GM12878 (cell line): ENCODE data around the gene SDHC. TPM values are rescaled to one million over a fixed set of nuclear protein-coding genes. Genes with fewer than 3 reads are reported as not detected.

ENCODE experiments used
- ATAC-seq: fragments of 200-7000 bp; cut with Tn5 transposase; 3 replicates; pipeline ENCODE4 v1.9.1; 2020; ENCODE audit warnings: mild to moderate bottlenecking, moderate library complexity
- BruUV-seq: library from RNA; stranded (reverse); fragments of 400-500 nt; replicated peaks from 2 replicates; lab custom pipeline; 2021; lab: Mats Ljungman, UMichigan
- CTCF ChIA-PET: fragments of 300-600 bp; sonication (Branson Sonifier 250); formaldehyde crosslinking; extraction: SDS; loops from one replicate; lab custom pipeline; 2021; ENCODE audit warnings: inconsistent platforms; lab: Yijun Ruan, JAX
- POLR2A ChIA-PET: fragments of 350-600 bp; formaldehyde crosslinking; extraction: SDS; loops from one replicate; lab custom pipeline; 2021; ENCODE audit warnings: inconsistent platforms; lab: Charles Lee
- RAD21 ChIA-PET: fragments of 300-600 bp; sonication (Branson Sonifier 250); formaldehyde crosslinking; loops from one replicate; lab custom pipeline; 2023; ENCODE audit warnings: antibody characterized with exemption; ENCODE audit not compliant: unreplicated experiment; lab: Charles Lee
- SMC1A ChIA-PET: fragments of 300-600 bp; sonication (Branson Sonifier 250); formaldehyde crosslinking; loops from one replicate; lab custom pipeline; 2023; ENCODE audit not compliant: unreplicated experiment, uncharacterized antibody; lab: Charles Lee
- DNase-seq: peaks from one replicate; pipeline ENCODE4 v3.0.0-alpha.2; 2011; ENCODE audit warnings: low read depth, low spot score
- FAIRE-seq: peaks from 3 replicates; lab custom pipeline; 2011; peaks lifted over from hg19 to GRCh38; lab: Jason Lieb, UNC
- H2AFZ ChIP-seq: 2 replicates; pipeline ENCODE4 v1.6.0; 2011; ENCODE audit warnings: low read depth, low read length, control low read depth; ENCODE audit not compliant: control insufficient read depth
- H3K27ac ChIP-seq: 2 replicates; pipeline ENCODE4 v1.5.1; 2011; ENCODE audit warnings: control low read depth; ENCODE audit not compliant: control insufficient read depth, insufficient read depth
- H3K27me3 ChIP-seq, 2 experiments: replicated peaks in 1 of 2; 2 replicates each; pipeline versions ENCODE4 v1.6.0 to v1.6.1; 2011; ENCODE audit warnings: low read length in 1 of 2; ENCODE audit not compliant: control insufficient read depth in 2 of 2, insufficient read depth in 2 of 2
- H3K36me3 ChIP-seq, 2 experiments: 2 replicates each; pipeline ENCODE4 v1.5.1; 2011; ENCODE audit warnings: low read length in 1 of 2; ENCODE audit not compliant: control insufficient read depth in 2 of 2, insufficient read depth in 2 of 2
- H3K4me1 ChIP-seq: 2 replicates; pipeline ENCODE4 v1.6.1; 2011; ENCODE audit warnings: mild to moderate bottlenecking, low read length, moderate library complexity, mixed read lengths; ENCODE audit not compliant: control insufficient read depth, insufficient read depth
- H3K4me2 ChIP-seq: 2 replicates; pipeline ENCODE4 v1.6.0; 2011; ENCODE audit warnings: control low read depth; ENCODE audit not compliant: control insufficient read depth, insufficient read depth
- H3K4me3 ChIP-seq: fragments of 200-600 bp; sonication (generic); 2 replicates; pipeline ENCODE4 v1.5.1; 2016
- H3K79me2 ChIP-seq: 2 replicates; pipeline ENCODE4 v1.6.0; 2011; ENCODE audit warnings: low read length; ENCODE audit not compliant: control insufficient read depth, insufficient read depth
- H3K9ac ChIP-seq: 2 replicates; pipeline ENCODE4 v1.8.0; 2011; ENCODE audit warnings: low read length, control low read depth, mixed read lengths; ENCODE audit not compliant: control insufficient read depth, insufficient read depth
- H3K9me3 ChIP-seq: replicated peaks from 3 replicates; pipeline ENCODE4 v1.5.1; 2011; ENCODE audit warnings: mild to moderate bottlenecking, low read length; ENCODE audit not compliant: control insufficient read depth, insufficient read depth
- H4K20me1 ChIP-seq: 2 replicates; pipeline ENCODE4 v1.6.0; 2011; ENCODE audit not compliant: control insufficient read depth, insufficient read depth
- BRCA1 ChIP-seq: IDR thresholded peaks from 2 replicates; pipeline ENCODE4 v1.6.1; 2011; ENCODE audit warnings: low read depth, low read length, improper control_type of control experiment
- CBX5 ChIP-seq: sonication (generic); IDR thresholded peaks from 2 replicates; pipeline ENCODE4 v1.6.1; 2016; ENCODE audit warnings: low read depth, moderate library complexity, mild to moderate bottlenecking, inconsistent platforms
- CTCF ChIP-seq, 3 experiments: IDR thresholded peaks in 2 of 3; conservative IDR thresholded peaks in 1 of 3; 2 replicates each; pipeline ENCODE4 v1.5.1; 2011; ENCODE audit warnings: low read depth in 3 of 3, low read length in 3 of 3, mild to moderate bottlenecking in 3 of 3, control low read depth in 2 of 3, moderate library complexity in 2 of 3, inconsistent platforms in 1 of 3, mixed read lengths in 1 of 3; ENCODE audit not compliant: control insufficient read depth in 2 of 3, insufficient read depth in 1 of 3; ENCODE audit errors: extremely low read depth in 1 of 3
- ESRRA ChIP-seq: IDR thresholded peaks from 2 replicates; pipeline ENCODE4 v1.6.1; 2012; ENCODE audit warnings: mild to moderate bottlenecking, low read length, improper control_type of control experiment
- IRF5 ChIP-seq: fragments of 450-650 bp; IDR thresholded peaks from 2 replicates; pipeline ENCODE4 v1.6.1; 2017; ENCODE audit warnings: borderline replicate concordance
- JUND ChIP-seq: IDR thresholded peaks from 2 replicates; pipeline ENCODE4 v1.6.1; 2012; ENCODE audit warnings: low read depth, mild to moderate bottlenecking, low read length, improper control_type of control experiment, moderate library complexity
- NR2C1 ChIP-seq: fragments of 450-650 bp; IDR thresholded peaks from 2 replicates; pipeline ENCODE4 v1.6.1; 2017; ENCODE audit warnings: antibody characterized with exemption, mild to moderate bottlenecking, moderate library complexity
- NR2C2 ChIP-seq: IDR thresholded peaks from 2 replicates; pipeline ENCODE4 v1.6.1; 2011; ENCODE audit warnings: borderline replicate concordance, low read depth; ENCODE audit not compliant: control insufficient read depth, insufficient read length
- NR2F1 ChIP-seq: fragments of 450-650 bp; conservative IDR thresholded peaks from 2 replicates; pipeline ENCODE4 v1.6.1; 2017; ENCODE audit warnings: mild to moderate bottlenecking
- PML ChIP-seq: IDR thresholded peaks from 2 replicates; pipeline ENCODE4 v1.6.1; 2012; ENCODE audit warnings: low read length, inconsistent platforms
- POLR2A ChIP-seq: IDR thresholded peaks from 2 replicates; pipeline ENCODE4 v1.6.1; 2011; ENCODE audit warnings: low read depth, mild to moderate bottlenecking, low read length
- RAD21 ChIP-seq: IDR thresholded peaks from 2 replicates; pipeline ENCODE4 v1.6.1; 2011; ENCODE audit warnings: mild to moderate bottlenecking, low read depth, low read length, moderate library complexity; ENCODE audit not compliant: insufficient read depth
- SPI1 ChIP-seq: IDR thresholded peaks from 2 replicates; pipeline ENCODE4 v1.6.1; 2011; ENCODE audit warnings: low read depth, mild to moderate bottlenecking, low read length, moderate library complexity, borderline replicate concordance; ENCODE audit not compliant: insufficient read depth
- TAF1 ChIP-seq: IDR thresholded peaks from 2 replicates; pipeline ENCODE4 v1.6.1; 2011; ENCODE audit warnings: mild to moderate bottlenecking, low read depth, low read length, borderline replicate concordance
- YY1 ChIP-seq: IDR thresholded peaks from 2 replicates; pipeline ENCODE4 v1.6.1; 2011; ENCODE audit warnings: low read depth, mild to moderate bottlenecking, low read length
- WGBS: methylation state at CpG from one replicate; pipeline ENCODE4 v1.1.6; 2016; ENCODE audit warnings: low lambda C conversion rate; ENCODE audit not compliant: insufficient replicate concordance, insufficient coverage; ENCODE audit errors: missing lambda C conversion rate; 5-methylcytosine and 5-hydroxymethylcytosine counted together
- in situ Hi-C: fragments of 300-500 bp; cut with MboI; formaldehyde crosslinking; loops from 9 replicates; pipeline ENCODE4 v1.14.3; 2018; ENCODE audit warnings: mixed read lengths
- intact Hi-C: fragments of 100-400 bp; cut with micrococcal nuclease; formaldehyde crosslinking; loops from one replicate; pipeline ENCODE4 v1.14.2; 2022; ENCODE audit not compliant: unreplicated experiment
- polyA plus RNA-seq, 11 experiments: library from polyadenylated mRNA; depleted of rRNA in 4 of 11; unstranded in 6 of 11; stranded (reverse) in 5 of 11; fragments of >200 nt; fragmentation: Nextera tagmentation in 4 of 11; fragmentation: Illumina TruSeq in 1 of 11; extraction: Ambion mirVana in 4 of 11; extraction: Trizol in 1 of 11; gene quantifications; 1 replicate in 1 of 11; 2 replicates in 10 of 11; pipeline versions ENCODE4 v1.2.1 to v1.2.3, GENCODE V29; 2011 to 2016; ENCODE audit warnings: inconsistent platforms in 2 of 11, missing spikeins in 2 of 11, low read depth in 1 of 11
- total RNA-seq, 4 experiments: library from RNA; depleted of rRNA in 3 of 4; stranded (reverse); fragments of >200 nt in 3 of 4; fragmentation: Illumina TruSeq in 1 of 4; extraction: Trizol in 1 of 4; gene quantifications; 2 replicates each; pipeline versions ENCODE4 v1.2.1 to v1.2.3, GENCODE V29; 2013 to 2021

Gene SDHC
- total and polyA plus RNA-seq, 10 of the 15 experiments (the other 5 are each of a cell fraction or from before 2014, with no cell fraction given): 18.4 to 340 (median 178) TPM

- in situ Hi-C loops (no loop called here), intact Hi-C loops (no loop called here)
- no peak overlapping the region for H2AFZ ChIP-seq
- H4K20me1 ChIP-seq: no peaks in the 10 kb centered on the region
- DNase-seq: no peak
- H3K9ac ChIP-seq: no peak overlapping the region
- no peaks in the 10 kb centered on the region for H3K36me3 ChIP-seq
- TF ChIP-seq SPI1: peak; percentile 46; the same call in 1 of the 2 replicates
- no peak for TF ChIP-seq IRF5
- no peak for TF ChIP-seq NR2F1
- no peaks in the 10 kb centered on the region for H3K4me1 ChIP-seq
- CTCF ChIA-PET: interaction anchor here (1.0 to 2.8 kb wide), 8 partner anchors 10 to 188 kb away, joined by 4 to 28 read pairs (median 10); partner anchors contain the start of gene TOMM40L
- BruUV-seq: no TSS peak
- RAD21 ChIA-PET: interaction anchor here (1.0 to 2.5 kb wide), 4 partner anchors 9 to 162 kb away, joined by 3 to 23 read pairs (median 4); partner anchors contain the start of gene TOMM40L
- no peaks in the 10 kb centered on the region for H3K27me3 ChIP-seq
- H3K9me3 ChIP-seq: no peaks in the 10 kb centered on the region
- no peak overlapping the region for H3K27ac ChIP-seq
- SMC1A ChIA-PET: interaction anchor here (0.9 to 3.6 kb wide), 5 partner anchors 9 to 182 kb away, joined by 3 to 19 read pairs (median 5); partner anchors contain the start of gene TOMM40L
- FAIRE-seq: no peak
- H3K79me2 ChIP-seq: no peaks in the 10 kb centered on the region
- POLR2A ChIA-PET: no interaction called here
- no peak for ATAC-seq
- no peak overlapping the region for H3K4me3 ChIP-seq
- H3K4me2 ChIP-seq: no peak overlapping the region
Measured at GRCh38 chr1:161373442-161373841, 59.3 kb downstream of the SDHC start.

- no peaks in the 10 kb centered on the region for H3K79me2 ChIP-seq
- H3K36me3 ChIP-seq: no peaks in the 10 kb centered on the region
- no TSS peak for BruUV-seq
- no peaks in the 10 kb centered on the region for H3K27me3 ChIP-seq
- SMC1A ChIA-PET: interaction anchor here (0.7 to 3.6 kb wide), 7 partner anchors 8 to 183 kb away, joined by 3 to 19 read pairs (median 4); partner anchors contain the start of gene TOMM40L
- CTCF ChIA-PET: interaction anchor here (0.8 to 2.8 kb wide), 18 partner anchors 9 to 220 kb away, joined by 3 to 28 read pairs (median 4); partner anchors contain the start of genes NDUFS2 and TOMM40L
- WGBS: 46% methylated on average over 2 of the region's 2 CpGs
- no peak overlapping the region for H3K27ac ChIP-seq
- no peak overlapping the region for H3K4me2 ChIP-seq
- RAD21 ChIA-PET: interaction anchor here (0.7 to 2.5 kb wide), 4 partner anchors 23 to 163 kb away, joined by 3 to 23 read pairs (median 4); partner anchors contain the start of gene TOMM40L
- H3K9ac ChIP-seq: no peak overlapping the region
- H2AFZ ChIP-seq: no peak overlapping the region
- intact Hi-C loops: no loop called here
- no peak overlapping the region for H3K4me3 ChIP-seq
- POLR2A ChIA-PET: interaction anchor here (0.6 to 0.9 kb wide), 5 partner anchors 122 to 291 kb away, joined by 3 to 6 read pairs (median 4); no protein-coding TSS in a partner anchor
- no peak for ATAC-seq
- FAIRE-seq: no peak
- no peaks in the 10 kb centered on the region for H3K9me3 ChIP-seq
- H3K4me1 ChIP-seq: no peaks in the 10 kb centered on the region
- no peaks in the 10 kb centered on the region for H4K20me1 ChIP-seq
- DNase-seq: no peak
- TF ChIP-seq JUND (no peak), TAF1 (no peak), YY1 (no peak), PML (no peak), ESRRA (no peak), NR2C2 (no peak), BRCA1 (no peak), NR2C1 (no peak), CTCF (IDR thresholded peaks at IDR 0.05 in 2 of 3, conservative IDR thresholded peaks at IDR 0.05 in 1 of 3; ENCODE audit: control insufficient read depth in 2 of 3, extremely low read depth in 1 of 3, insufficient read depth in 1 of 3, low read depth in 3 of 3, low read length in 3 of 3) (peak in 1 of 3 experiments; percentile 28; a peak in 2 of 6 replicates), POLR2A (no peak), RAD21 (peak; percentile 36; the same call in 1 of the 2 replicates), CBX5 (no peak)
- TF ChIP-seq, all 136 proteins: peak for 2
- in situ Hi-C loops: no loop called here
Measured at GRCh38 chr1:161374373-161374772, 60.2 kb downstream of the SDHC start.
